Measurements from ENCODE around the gene MCM9. TPM values are rescaled to one million over a fixed set of nuclear protein-coding genes. Genes with fewer than 3 reads are reported as not detected.

Gene MCM9
- total and polyA plus RNA-seq, 8 donors: 0.29 to 85.7 (median 8.2) TPM

GRCh38 chr6:118959903-118960302 is 24.9 kb upstream of the MCM9 start:
- DNase-seq: no peak
- intact Hi-C loops (cut with DNase I; ENCODE audit: low total_unique reads): no loop called here
- no peaks in the 10 kb centered on the region for H3K36me3 ChIP-seq

GRCh38 chr6:118953391-118953790 is 18.4 kb upstream of the MCM9 start:
- WGBS, 5 donors: 56 to 92% (median 83%) methylated on average over 2 of the region's 2 CpGs
- Histone ChIP-seq H3K9me3 (no peaks in the 10 kb centered on the region), H3K36me3 (no peaks in the 10 kb centered on the region), H3K27me3 (no peaks in the 10 kb centered on the region), H3K27ac (no peak overlapping the region), H3K4me3 (no peak overlapping the region), H3K4me1 (no peaks in the 10 kb centered on the region)
- intact Hi-C loops (cut with DNase I; ENCODE audit: low total_unique reads): no loop called here
- TF ChIP-seq POLR2A (IDR thresholded peaks at IDR 0.05): no peak
- TF ChIP-seq EP300 (IDR thresholded peaks at IDR 0.05): no peak
- TF ChIP-seq POLR2AphosphoS5 (IDR thresholded peaks at IDR 0.05): no peak
- TF ChIP-seq, protein P1, sequence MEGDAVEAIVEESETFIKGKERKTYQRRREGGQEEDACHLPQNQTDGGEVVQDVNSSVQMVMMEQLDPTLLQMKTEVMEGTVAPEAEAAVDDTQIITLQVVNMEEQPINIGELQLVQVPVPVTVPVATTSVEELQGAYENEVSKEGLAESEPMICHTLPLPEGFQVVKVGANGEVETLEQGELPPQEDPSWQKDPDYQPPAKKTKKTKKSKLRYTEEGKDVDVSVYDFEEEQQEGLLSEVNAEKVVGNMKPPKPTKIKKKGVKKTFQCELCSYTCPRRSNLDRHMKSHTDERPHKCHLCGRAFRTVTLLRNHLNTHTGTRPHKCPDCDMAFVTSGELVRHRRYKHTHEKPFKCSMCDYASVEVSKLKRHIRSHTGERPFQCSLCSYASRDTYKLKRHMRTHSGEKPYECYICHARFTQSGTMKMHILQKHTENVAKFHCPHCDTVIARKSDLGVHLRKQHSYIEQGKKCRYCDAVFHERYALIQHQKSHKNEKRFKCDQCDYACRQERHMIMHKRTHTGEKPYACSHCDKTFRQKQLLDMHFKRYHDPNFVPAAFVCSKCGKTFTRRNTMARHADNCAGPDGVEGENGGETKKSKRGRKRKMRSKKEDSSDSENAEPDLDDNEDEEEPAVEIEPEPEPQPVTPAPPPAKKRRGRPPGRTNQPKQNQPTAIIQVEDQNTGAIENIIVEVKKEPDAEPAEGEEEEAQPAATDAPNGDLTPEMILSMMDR (IDR thresholded peaks at IDR 0.05): no peak
- DNase-seq: no peak

More at GRCh38 chr6:118959903-118960302, 24.9 kb upstream of the MCM9 start:
- Histone ChIP-seq H3K4me1 (peaks cover 0 to 10% (median 0%) of the 10 kb centered on the region in 4 donors), H3K9me3 (no peaks in the 10 kb centered on the region), H3K4me3 (no peak overlapping the region), H3K27me3 (no peaks in the 10 kb centered on the region), H3K27ac (no peak overlapping the region)
- no peak for TF ChIP-seq POLR2AphosphoS5 (IDR thresholded peaks at IDR 0.05)
- TF ChIP-seq, protein P1 (IDR thresholded peaks at IDR 0.05): no peak
- TF ChIP-seq POLR2A (IDR thresholded peaks at IDR 0.05): no peak
- no peak for TF ChIP-seq EP300 (IDR thresholded peaks at IDR 0.05)
- 42 to 68% (median 53%) methylated on average over 4 of the region's 4 CpGs for WGBS, 5 donors

- Histone ChIP-seq H3K4me3 (no peak overlapping the region), H3K27me3 (no peaks in the 10 kb centered on the region), H3K27ac (no peak overlapping the region), H3K9me3 (peaks cover 0 to 6% (median 0%) of the 10 kb centered on the region in 4 donors), H3K4me1 (no peaks in the 10 kb centered on the region), H3K36me3 (no peaks in the 10 kb centered on the region)
- DNase-seq: no peak
- WGBS, 5 donors: 88 to 98% (median 95%) methylated on average over 2 of the region's 2 CpGs
- no peak for TF ChIP-seq EP300 (IDR thresholded peaks at IDR 0.05)
- no peak for TF ChIP-seq POLR2A (IDR thresholded peaks at IDR 0.05)
- TF ChIP-seq POLR2AphosphoS5 (IDR thresholded peaks at IDR 0.05): no peak
- TF ChIP-seq, protein P1 (IDR thresholded peaks at IDR 0.05): no peak
- intact Hi-C loops (cut with DNase I; ENCODE audit: low total_unique reads): no loop called here
Observed at GRCh38 chr6:118952683-118953082, 17.7 kb upstream of the MCM9 start.

- no peak overlapping the region for H3K27ac ChIP-seq
- no peaks in the 10 kb centered on the region for H3K36me3 ChIP-seq
- intact Hi-C loops (cut with DNase I; ENCODE audit: low total_unique reads): no loop called here
- H3K9me3 ChIP-seq: peaks cover 0 to 31% (median 13%) of the 10 kb centered on the region in 4 donors
- no peaks in the 10 kb centered on the region for H3K27me3 ChIP-seq
- no peak for TF ChIP-seq POLR2A (IDR thresholded peaks at IDR 0.05)
- no peak for TF ChIP-seq EP300 (IDR thresholded peaks at IDR 0.05)
- TF ChIP-seq, protein P1 (IDR thresholded peaks at IDR 0.05): no peak
- no peak for TF ChIP-seq POLR2AphosphoS5 (IDR thresholded peaks at IDR 0.05)
- no peaks in the 10 kb centered on the region for H3K4me1 ChIP-seq
- H3K4me3 ChIP-seq: no peak overlapping the region
- DNase-seq: no peak
Observed at GRCh38 chr6:118945217-118945616, 10.3 kb upstream of the MCM9 start.
